HG03108 (cell line): ENCODE results near the gene CCDC13.

Source experiments
- ATAC-seq: cut with Tn5 transposase; IDR thresholded peaks from one replicate; pipeline ENCODE4 v1.9.1; 2021; ENCODE audit warnings: moderate library complexity; ENCODE audit not compliant: unreplicated experiment

Gene CCDC13

GRCh38 chr3:42753757-42754156, 19.3 kb downstream of the CCDC13 start:
- ATAC-seq, result no peak

GRCh38 chr3:42752961-42753360, 20.1 kb downstream of the CCDC13 start:
- ATAC-seq, result no peak

GRCh38 chr3:42752441-42752840, 20.6 kb downstream of the CCDC13 start:
- ATAC-seq, result no peak

- no peak for ATAC-seq
These were observed 21.4 kb downstream of the CCDC13 start for GRCh38 chr3:42751609-42752008.

GRCh38 chr3:42750834-42751233, 22.2 kb downstream of the CCDC13 start:
- no peak for ATAC-seq

- ATAC-seq, result no peak
These were observed 23.3 kb downstream of the CCDC13 start for GRCh38 chr3:42749753-42750231.

- no peak for ATAC-seq
These were observed 23.9 kb downstream of the CCDC13 start for GRCh38 chr3:42749025-42749752.

GRCh38 chr3:42747581-42747980, 25.5 kb downstream of the CCDC13 start:
- ATAC-seq, result no peak

- ATAC-seq, result no peak
These were observed 26.3 kb downstream of the CCDC13 start for GRCh38 chr3:42746455-42747450.

- ATAC-seq, result no peak
These were observed 27.1 kb downstream of the CCDC13 start for GRCh38 chr3:42745776-42746454.

GRCh38 chr3:42745291-42745745, 27.7 kb downstream of the CCDC13 start:
- ATAC-seq, result no peak

- ATAC-seq, result no peak
These were observed 29.7 kb downstream of the CCDC13 start for GRCh38 chr3:42743204-42743995.

GRCh38 chr3:42742688-42743087, 30.4 kb downstream of the CCDC13 start:
- ATAC-seq, result no peak

GRCh38 chr3:42742259-42742658, 30.8 kb downstream of the CCDC13 start:
- ATAC-seq, result no peak

- ATAC-seq, result no peak
These were observed 31.3 kb downstream of the CCDC13 start for GRCh38 chr3:42741796-42742195.

- no peak for ATAC-seq
These were observed 33.5 kb downstream of the CCDC13 start for GRCh38 chr3:42739401-42740158.

GRCh38 chr3:42736531-42736930, 36.5 kb downstream of the CCDC13 start:
- ATAC-seq, result no peak

GRCh38 chr3:42736081-42736480, 37.0 kb downstream of the CCDC13 start:
- ATAC-seq, result no peak

- ATAC-seq, result no peak
These were observed 37.4 kb downstream of the CCDC13 start for GRCh38 chr3:42735615-42736014.

GRCh38 chr3:42735019-42735418, 38.0 kb downstream of the CCDC13 start:
- no peak for ATAC-seq
